ENCODE results near the gene SOCS3.
A peak's percentile ranks its signal among the peaks of the same experiment; 100 is the strongest.

GRCh38 chr17:78360371-78361224 lies 721 bp upstream of the SOCS3 start:
- TF ChIP-seq EZH2 (IDR thresholded peaks at IDR 0.05; ENCODE audit: low read depth) (no peak), CTCF (conservative IDR thresholded peaks at IDR 0.05) (peak; percentile 87)
